GM18870 (cell line): ENCODE measurements around the gene ADM5.

ENCODE experiments used
- ATAC-seq: cut with Tn5 transposase; IDR thresholded peaks from one replicate; pipeline ENCODE4 v1.9.1; 2021; ENCODE audit warnings: moderate library complexity; ENCODE audit not compliant: unreplicated experiment

ADM5 gene

GRCh38 chr19:49679771-49680413, 9.5 kb upstream of the ADM5 start:
- no peak for ATAC-seq

- ATAC-seq = no peak
These were observed 8.7 kb upstream of the ADM5 start for GRCh38 chr19:49680421-49681351.

GRCh38 chr19:49681830-49682229, 7.6 kb upstream of the ADM5 start:
- ATAC-seq = no peak

- no peak for ATAC-seq
These were observed 7.1 kb upstream of the ADM5 start for GRCh38 chr19:49682274-49682673.

- no peak for ATAC-seq
These were observed 5.6 kb upstream of the ADM5 start for GRCh38 chr19:49683814-49684250.

- ATAC-seq = no peak
These were observed 5.0 kb upstream of the ADM5 start for GRCh38 chr19:49684251-49684982.

GRCh38 chr19:49684983-49685553, 4.3 kb upstream of the ADM5 start:
- no peak for ATAC-seq

- ATAC-seq = no peak
These were observed 3.5 kb upstream of the ADM5 start for GRCh38 chr19:49685845-49686332.

GRCh38 chr19:49686503-49687088, 2.8 kb upstream of the ADM5 start:
- ATAC-seq = no peak

- no peak for ATAC-seq
These were observed 2.2 kb upstream of the ADM5 start for GRCh38 chr19:49687150-49687549.

GRCh38 chr19:49687566-49688316, 1.7 kb upstream of the ADM5 start:
- ATAC-seq = no peak

GRCh38 chr19:49688531-49689132, 762 bp upstream of the ADM5 start:
- no peak for ATAC-seq

GRCh38 chr19:49690079-49690655, 773 bp downstream of the ADM5 start:
- no peak for ATAC-seq

GRCh38 chr19:49690656-49691242, 1.4 kb downstream of the ADM5 start, which contains the start of gene CPT1C:
Gene CPT1C, plus strand, starts transcription at chr19:49691116. Its CDS starts 1,137 bp downstream, at chr19:49692253.
- ATAC-seq = no peak

GRCh38 chr19:49691243-49692146, 2.1 kb downstream of the ADM5 start:
- no peak for ATAC-seq

- no peak for ATAC-seq
These were observed 2.7 kb downstream of the ADM5 start for GRCh38 chr19:49692147-49692506.

- no peak for ATAC-seq
These were observed 6.7 kb downstream of the ADM5 start for GRCh38 chr19:49696115-49696514.

GRCh38 chr19:49696865-49697264, 7.5 kb downstream of the ADM5 start:
- ATAC-seq = no peak
